Psoas muscle (tissue), 8 donors: ENCODE results near the gene R3HDM1. TPM values are rescaled to one million over a fixed set of nuclear protein-coding genes. Genes with fewer than 3 reads are reported as not detected.

ENCODE experiments used
- ATAC-seq, 4 donors: fragments of 200-7000 bp; cut with Tn5 transposase; one replicate each; pipeline ENCODE4 v1.9.1; 2020; ENCODE audit warnings: moderate library complexity in 3 of 4, mild to moderate bottlenecking in 2 of 4
- DNase-seq, 2 donors: peaks; one replicate each; pipeline ENCODE4 v3.0.0-alpha.2; 2020
- H3K27ac ChIP-seq: fragments of 200-600 bp; one replicate; pipeline ENCODE4 v1.8.0; 2022
- H3K27me3 ChIP-seq, 3 donors: fragments of 200-600 bp in 1 of 3; one replicate each; pipeline versions ENCODE4 v1.6.1 to v1.8.0; 2013 to 2022; ENCODE audit warnings: low read length in 2 of 3, mild to moderate bottlenecking in 2 of 3, moderate library complexity in 1 of 3; ENCODE audit not compliant: insufficient read depth in 3 of 3
- H3K36me3 ChIP-seq, 2 donors: fragments of 200-600 bp in 1 of 2; one replicate each; pipeline versions ENCODE4 v1.6.1 to v1.8.0; 2013 to 2022; ENCODE audit warnings: low read depth in 1 of 2, mild to moderate bottlenecking in 1 of 2, moderate library complexity in 1 of 2; ENCODE audit not compliant: insufficient read depth in 1 of 2
- H3K4me1 ChIP-seq: fragments of 200-600 bp; one replicate; pipeline ENCODE4 v1.8.0; 2022
- H3K4me3 ChIP-seq: fragments of 200-600 bp; one replicate; pipeline ENCODE4 v1.8.0; 2022; ENCODE audit warnings: mild to moderate bottlenecking
- H3K9me3 ChIP-seq: fragments of 200-600 bp; one replicate; pipeline ENCODE4 v1.8.0; 2022
- WGBS, 3 donors: extraction: QIAGEN DNeasy Blood & Tissue Kit; methylation state at CpG; one replicate each; pipeline versions ENCODE4 v1.1.6 to v1.1.7; 2013; 5-methylcytosine and 5-hydroxymethylcytosine counted together
- intact Hi-C, 2 donors: fragments of 100-400 bp; cut with DNase I; formaldehyde crosslinking; loops; one replicate each; pipeline versions ENCODE4 v1.11.0 to v1.14.2; 2022
- polyA plus RNA-seq, 3 donors: library from polyadenylated mRNA; stranded (reverse); fragments of 200-250 nt; gene quantifications; one replicate each; pipeline ENCODE4 v1.2.3, GENCODE V29; 2013
- total RNA-seq, 4 donors: library from RNA; stranded (reverse); fragmentation: NEBNext Ultra II Directional in 2 of 4; extraction: Animal tissue kit (Norgen Biotek cat#: 25700) in 2 of 4; gene quantifications; one replicate each; pipeline versions ENCODE4 v1.2.1 to v1.2.4, GENCODE V29; 2021 to 2023
- TF ChIP-seq, protein P1 (sequence below): fragments of 200-600 bp; IDR thresholded peaks from one replicate; pipeline ENCODE4 v1.8.0; 2022; ENCODE audit warnings: antibody characterized with exemption
- donor health status: healthy with polysubstance abuse.
- donor health status: DM: no; HTN: no; CAD: no; lungs with moderate emphysema.
- donor health status: Bipolar disorder and iron deficiency.
- donor health status: healthy.
- donor health status: DM: yes; HTN: yes; CAD: no.
- donor health status: DM: no; HTN: no; CAD: no.
- donor health status: DM: no; HTN: no; CAD: no.
- donor health status: DM: yes; HTN: yes; CAD: no.

The R3HDM1 gene
- total and polyA plus RNA-seq, 7 donors = 4.6 to 25.3 (median 20.1) TPM

DNA sequence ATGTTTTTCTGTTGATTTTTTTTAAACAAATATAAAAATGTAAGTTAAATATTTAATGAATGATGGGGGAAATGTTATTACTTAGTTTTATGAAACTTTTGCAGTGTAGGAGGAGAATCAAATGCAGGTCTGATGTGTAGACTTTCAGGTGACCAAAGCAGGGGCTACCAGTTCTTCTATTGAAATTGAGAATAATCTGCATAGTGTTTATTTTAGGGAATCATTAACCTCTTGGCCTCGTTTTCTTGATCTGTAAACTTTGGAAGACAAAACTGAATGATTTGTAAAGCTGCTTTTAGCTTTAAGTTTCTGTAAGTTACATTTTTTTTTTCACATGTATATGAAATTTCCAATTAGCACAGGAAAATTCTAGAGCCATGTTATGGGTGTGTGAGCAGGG lies 99.2 kb downstream of the R3HDM1 start:
- WGBS, 3 donors = 82 to 90% (median 89%) methylated on average over 1 of the region's 1 CpG
- no peak for ATAC-seq
- H3K9me3 ChIP-seq = no peaks in the 10 kb centered on the region
- H3K36me3 ChIP-seq = peaks cover 0 to 20% of the 10 kb centered on the region in 2 donors
- H3K4me3 ChIP-seq = no peak overlapping the region
- intact Hi-C loops = loop anchor here in 1 of 2 donors (10.0 kb wide), 1 partner anchor 466 kb away; no protein-coding TSS in a partner anchor
- DNase-seq = no peak
- H3K27ac ChIP-seq = no peak overlapping the region
- TF ChIP-seq, protein P1, sequence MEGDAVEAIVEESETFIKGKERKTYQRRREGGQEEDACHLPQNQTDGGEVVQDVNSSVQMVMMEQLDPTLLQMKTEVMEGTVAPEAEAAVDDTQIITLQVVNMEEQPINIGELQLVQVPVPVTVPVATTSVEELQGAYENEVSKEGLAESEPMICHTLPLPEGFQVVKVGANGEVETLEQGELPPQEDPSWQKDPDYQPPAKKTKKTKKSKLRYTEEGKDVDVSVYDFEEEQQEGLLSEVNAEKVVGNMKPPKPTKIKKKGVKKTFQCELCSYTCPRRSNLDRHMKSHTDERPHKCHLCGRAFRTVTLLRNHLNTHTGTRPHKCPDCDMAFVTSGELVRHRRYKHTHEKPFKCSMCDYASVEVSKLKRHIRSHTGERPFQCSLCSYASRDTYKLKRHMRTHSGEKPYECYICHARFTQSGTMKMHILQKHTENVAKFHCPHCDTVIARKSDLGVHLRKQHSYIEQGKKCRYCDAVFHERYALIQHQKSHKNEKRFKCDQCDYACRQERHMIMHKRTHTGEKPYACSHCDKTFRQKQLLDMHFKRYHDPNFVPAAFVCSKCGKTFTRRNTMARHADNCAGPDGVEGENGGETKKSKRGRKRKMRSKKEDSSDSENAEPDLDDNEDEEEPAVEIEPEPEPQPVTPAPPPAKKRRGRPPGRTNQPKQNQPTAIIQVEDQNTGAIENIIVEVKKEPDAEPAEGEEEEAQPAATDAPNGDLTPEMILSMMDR = no peak
- no peaks in the 10 kb centered on the region for H3K27me3 ChIP-seq
- H3K4me1 ChIP-seq = no peaks in the 10 kb centered on the region

GRCh38 chr2:135633582-135633981 lies 102.3 kb downstream of the R3HDM1 start:
- Histone ChIP-seq H3K36me3 (peaks cover 0 to 42% of the 10 kb centered on the region in 2 donors), H3K27ac (no peak overlapping the region)

DNA sequence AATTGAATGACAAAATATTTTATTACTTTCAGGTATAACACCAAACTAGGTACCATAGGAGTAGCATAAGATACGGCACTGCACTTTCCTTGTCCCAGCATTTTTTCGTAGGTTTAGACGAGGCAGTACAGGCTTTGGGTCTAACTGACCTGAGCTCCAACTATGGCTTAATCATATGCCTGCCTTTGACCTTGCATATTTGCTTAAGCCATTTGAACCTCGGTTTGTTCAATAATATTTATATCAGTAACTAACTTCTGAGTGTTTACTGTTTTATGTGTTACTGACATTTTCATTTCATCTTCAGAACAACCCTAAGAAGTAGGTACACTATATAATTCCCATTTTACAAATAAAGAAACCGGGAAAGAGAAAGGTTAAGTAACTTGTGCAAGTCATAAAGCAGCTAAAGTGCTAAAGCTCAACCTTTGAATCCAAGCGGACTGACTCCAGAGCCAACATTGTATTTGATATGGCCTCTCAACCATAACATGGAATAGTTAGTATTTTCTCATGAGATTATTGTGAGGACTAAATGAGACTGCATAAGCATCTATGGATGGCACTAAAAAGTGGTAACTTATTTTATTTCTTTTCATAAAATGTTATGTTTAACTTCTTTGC lies 104.0 kb downstream of the R3HDM1 start:
- Histone ChIP-seq H3K27me3 (no peaks in the 10 kb centered on the region), H3K9me3 (no peaks in the 10 kb centered on the region), H3K27ac (no peak overlapping the region), H3K4me1 (peaks cover 5% of the 10 kb centered on the region), H3K4me3 (no peak overlapping the region), H3K36me3 (peaks cover 0 to 42% of the 10 kb centered on the region in 2 donors)
- WGBS, 3 donors = 83 to 95% (median 87%) methylated on average over 6 of the region's 6 CpGs
- ATAC-seq (no peak), DNase-seq (no peak)
- intact Hi-C loops = loop anchor here in 1 of 2 donors (10.0 kb wide), 1 partner anchor 471 kb away; no protein-coding TSS in a partner anchor
- TF ChIP-seq, protein P1 = no peak

More at GRCh38 chr2:135633582-135633981, 102.3 kb downstream of the R3HDM1 start:
- Histone ChIP-seq H3K4me3 (no peak overlapping the region), H3K9me3 (no peaks in the 10 kb centered on the region), H3K27me3 (no peaks in the 10 kb centered on the region), H3K4me1 (peaks cover under 1% of the 10 kb centered on the region)
- peak in 2 of 4 donors; percentile 57 to 69 for ATAC-seq
- WGBS, 3 donors = 73 to 89% (median 80%) methylated on average over 4 of the region's 4 CpGs
- intact Hi-C loops = loop anchor here in 1 of 2 donors (10.0 kb wide), 1 partner anchor 469 kb away; no protein-coding TSS in a partner anchor
- no peak for DNase-seq
- TF ChIP-seq, protein P1 = no peak

DNA sequence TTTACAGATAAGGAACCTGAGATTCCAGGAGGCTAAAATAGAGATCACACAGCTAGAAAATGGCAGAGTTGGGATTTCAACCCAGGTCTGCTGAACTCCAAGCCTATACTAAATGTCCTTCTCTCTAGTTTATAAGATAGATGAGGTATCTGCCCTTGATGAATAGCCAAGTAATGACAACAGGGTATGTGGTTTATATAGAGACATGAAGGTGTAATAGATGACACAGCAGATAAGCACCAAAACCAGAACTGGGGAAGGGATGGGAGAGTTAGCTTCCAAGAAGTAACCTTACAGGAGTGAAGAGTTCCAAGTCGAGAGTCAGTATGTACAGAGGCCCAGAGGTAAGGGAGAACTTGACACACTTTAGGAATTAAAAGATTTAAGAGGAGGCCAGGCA lies 105.7 kb downstream of the R3HDM1 start:
- no peak for DNase-seq
- Histone ChIP-seq H3K4me3 (no peak overlapping the region), H3K36me3 (peaks cover 0 to 45% of the 10 kb centered on the region in 2 donors), H3K27me3 (no peaks in the 10 kb centered on the region), H3K27ac (no peak overlapping the region), H3K4me1 (peaks cover 5% of the 10 kb centered on the region), H3K9me3 (no peaks in the 10 kb centered on the region)
- 73 to 100% (median 81%) methylated on average over 1 of the region's 1 CpG for WGBS, 3 donors
- intact Hi-C loops = loop anchor here in 1 of 2 donors (10.0 kb wide), 1 partner anchor 472 kb away; no protein-coding TSS in a partner anchor
- ATAC-seq = no peak
- TF ChIP-seq, protein P1 = no peak
